ACC112 (cell line): ENCODE data around the gene ZNF223.

Experiments
- H2AFZ ChIP-seq: fragments of 200-600 bp; sonication (generic); one replicate; pipeline ENCODE4 v1.6.0; 2017; ENCODE audit warnings: antibody characterized with exemption, low read length; ENCODE audit not compliant: unreplicated experiment
- H3K27ac ChIP-seq: fragments of 200-600 bp; sonication (generic); 2 replicates; pipeline ENCODE4 v1.5.1; 2014; ENCODE audit warnings: low read depth, mild to moderate bottlenecking, antibody characterized with exemption, low read length, moderate library complexity
- H3K27me3 ChIP-seq: fragments of 200-600 bp; sonication (generic); 2 replicates; pipeline ENCODE4 v1.6.1; 2014; ENCODE audit warnings: mild to moderate bottlenecking, antibody characterized with exemption, low read length, moderate library complexity, mixed read lengths; ENCODE audit not compliant: insufficient read depth
- H3K36me3 ChIP-seq: fragments of 200-600 bp; sonication (generic); 2 replicates; pipeline ENCODE4 v1.6.1; 2016; ENCODE audit warnings: mild to moderate bottlenecking, antibody characterized with exemption, low read length, moderate library complexity, mixed read lengths; ENCODE audit not compliant: insufficient read depth
- H3K4me1 ChIP-seq: fragments of 200-600 bp; sonication (generic); one replicate; pipeline ENCODE4 v1.6.1; 2016; ENCODE audit warnings: low read length, mixed read lengths; ENCODE audit not compliant: insufficient read depth, unreplicated experiment, control insufficient read depth
- H3K4me3 ChIP-seq: fragments of 200-600 bp; sonication (generic); 2 replicates; pipeline ENCODE4 v1.5.1; 2014; ENCODE audit warnings: mild to moderate bottlenecking, low read depth, low read length
- H3K79me2 ChIP-seq: fragments of 200-600 bp; sonication (generic); one replicate; pipeline ENCODE4 v1.6.0; 2016; ENCODE audit warnings: low read length; ENCODE audit not compliant: control insufficient read depth, unreplicated experiment, insufficient read depth

Gene ZNF223

DNA sequence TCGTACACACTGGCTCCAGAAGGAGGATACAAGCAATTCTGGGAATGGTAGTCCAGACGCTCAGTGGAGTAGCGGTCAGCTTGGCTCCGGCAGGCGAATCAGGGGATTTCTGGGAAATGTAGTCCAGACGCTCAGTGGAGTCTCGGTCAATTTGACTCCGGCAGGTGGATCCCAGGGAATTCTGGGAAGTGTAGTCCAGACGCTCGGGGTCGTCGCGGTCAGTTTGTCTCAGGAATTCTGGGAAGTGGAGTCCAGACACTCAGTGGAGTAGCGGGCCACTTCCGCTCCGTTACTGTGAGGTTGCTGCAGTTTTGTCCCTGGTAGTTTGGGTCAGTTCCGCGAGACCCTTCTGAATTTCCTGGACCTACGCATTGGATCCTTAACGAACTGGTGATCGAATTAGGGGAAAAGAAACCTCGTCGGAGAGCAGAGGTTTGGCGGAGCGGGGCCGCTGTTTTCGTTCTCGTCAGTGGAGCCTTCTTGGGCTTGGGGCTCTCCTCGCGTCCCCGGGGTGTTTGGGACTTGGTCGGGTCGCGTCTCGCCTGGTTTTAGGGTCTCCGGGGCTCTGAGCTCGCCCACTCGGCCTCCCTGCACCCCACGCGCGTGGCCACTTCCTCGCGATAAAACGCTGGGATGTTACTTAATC is 61.4 kb downstream of the ZNF223 start, which contains the start of gene ZNF225:
Gene ZNF225, plus strand, starts transcription at position 262 of the 646 bp plus-strand sequence. CDS start 2,429 bp downstream, outside the sequence.
- peak within 1 kb of the TSS; percentile 70 for H3K27ac ChIP-seq

DNA sequence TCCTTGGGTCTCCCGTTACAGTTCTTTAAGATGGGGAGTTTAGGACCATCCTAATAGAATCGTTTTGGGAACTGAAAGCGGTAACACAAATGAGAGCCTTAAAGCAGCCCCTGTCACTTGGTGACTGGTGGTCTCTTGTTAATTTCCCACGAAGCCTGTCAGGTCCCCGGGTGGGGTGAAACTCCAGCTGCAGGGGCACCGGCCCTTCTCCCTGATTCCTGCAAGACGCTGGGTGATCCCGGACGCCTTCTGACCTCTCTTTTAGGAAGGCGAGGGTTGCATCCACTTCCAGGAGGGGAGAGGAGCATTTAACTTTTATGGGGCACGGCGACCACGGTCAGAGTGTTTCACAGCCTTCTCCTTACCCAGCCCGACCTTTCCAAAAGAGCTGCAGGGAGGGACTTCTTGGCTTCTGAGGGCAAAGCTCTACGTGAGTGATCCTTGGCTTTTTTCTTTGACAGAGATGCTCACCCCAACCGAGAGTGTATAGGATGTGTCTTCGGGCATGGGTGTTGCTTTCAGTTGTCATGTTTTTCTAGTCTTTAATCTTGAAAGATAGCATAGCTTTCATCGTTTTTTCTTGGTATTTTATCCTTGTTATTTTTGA is 62.1 kb downstream of the ZNF223 start:
- peak overlapping the region; percentile 70 for H3K27ac ChIP-seq
- H3K79me2 ChIP-seq: peaks cover 10% of the 10 kb centered on the region
- H3K4me1 ChIP-seq: no peaks in the 10 kb centered on the region
- peaks cover 16% of the 10 kb centered on the region for H3K36me3 ChIP-seq
- H3K4me3 ChIP-seq: peak overlapping the region; percentile 100
- H3K27me3 ChIP-seq: no peaks in the 10 kb centered on the region
- H2AFZ ChIP-seq: peak overlapping the region; percentile 97

More for the DNA sequence above, 61.4 kb downstream of the ZNF223 start, which contains the start of gene ZNF225:
- H3K36me3 ChIP-seq: peaks cover 20% of the 10 kb centered on the region
- H2AFZ ChIP-seq: peak within 1 kb of the TSS; percentile 97
- no peaks in the 10 kb centered on the region for H3K27me3 ChIP-seq
- no peaks in the 10 kb centered on the region for H3K4me1 ChIP-seq
- H3K4me3 ChIP-seq: peak within 1 kb of the TSS; percentile 100
- peaks cover 10% of the 10 kb centered on the region for H3K79me2 ChIP-seq
